ENCODE data around the gene NODAL.

Gene NODAL

GRCh38 chr10:70480239-70480861, 38.9 kb upstream of the NODAL start:
- no peak for DNase-seq (ENCODE audit: extremely low read depth, low read depth)
- TF ChIP-seq, protein P1, sequence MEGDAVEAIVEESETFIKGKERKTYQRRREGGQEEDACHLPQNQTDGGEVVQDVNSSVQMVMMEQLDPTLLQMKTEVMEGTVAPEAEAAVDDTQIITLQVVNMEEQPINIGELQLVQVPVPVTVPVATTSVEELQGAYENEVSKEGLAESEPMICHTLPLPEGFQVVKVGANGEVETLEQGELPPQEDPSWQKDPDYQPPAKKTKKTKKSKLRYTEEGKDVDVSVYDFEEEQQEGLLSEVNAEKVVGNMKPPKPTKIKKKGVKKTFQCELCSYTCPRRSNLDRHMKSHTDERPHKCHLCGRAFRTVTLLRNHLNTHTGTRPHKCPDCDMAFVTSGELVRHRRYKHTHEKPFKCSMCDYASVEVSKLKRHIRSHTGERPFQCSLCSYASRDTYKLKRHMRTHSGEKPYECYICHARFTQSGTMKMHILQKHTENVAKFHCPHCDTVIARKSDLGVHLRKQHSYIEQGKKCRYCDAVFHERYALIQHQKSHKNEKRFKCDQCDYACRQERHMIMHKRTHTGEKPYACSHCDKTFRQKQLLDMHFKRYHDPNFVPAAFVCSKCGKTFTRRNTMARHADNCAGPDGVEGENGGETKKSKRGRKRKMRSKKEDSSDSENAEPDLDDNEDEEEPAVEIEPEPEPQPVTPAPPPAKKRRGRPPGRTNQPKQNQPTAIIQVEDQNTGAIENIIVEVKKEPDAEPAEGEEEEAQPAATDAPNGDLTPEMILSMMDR (IDR thresholded peaks at IDR 0.05; ENCODE audit: low read depth, low read length) = no peak

DNA sequence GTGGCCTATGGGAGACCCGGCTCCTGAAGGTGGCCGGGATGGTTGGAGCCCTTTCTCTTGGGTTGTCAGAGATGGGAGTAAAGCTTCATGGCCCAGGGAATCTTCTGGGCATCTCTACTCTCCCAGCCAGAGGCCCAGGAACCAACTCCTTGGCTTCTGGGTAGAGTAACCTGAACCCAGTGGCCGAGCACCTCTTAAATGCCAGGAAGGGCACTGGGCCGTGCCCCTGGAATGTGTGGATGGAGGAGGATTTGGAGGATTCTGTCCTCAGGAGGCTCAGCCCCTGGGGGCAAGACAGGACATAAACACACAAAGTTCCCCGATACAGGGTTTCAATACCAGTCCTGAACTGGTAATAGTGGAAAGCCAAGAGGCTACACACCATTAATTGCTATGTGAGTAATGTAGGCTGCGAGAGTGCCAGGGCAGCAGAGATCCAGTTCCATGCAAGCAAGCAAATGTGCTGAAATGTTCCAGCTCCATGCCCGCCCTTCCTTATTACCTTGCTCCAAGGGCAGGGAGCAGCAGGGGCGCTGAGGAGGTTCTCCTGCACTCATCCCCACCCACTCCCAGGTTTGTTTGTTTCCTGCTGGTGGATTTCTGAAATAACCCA, 38.3 kb upstream of the NODAL start:
- DNase-seq (ENCODE audit: extremely low read depth, low read depth) = no peak

GRCh38 chr10:70479165-70479581, 37.7 kb upstream of the NODAL start:
- no peak for DNase-seq (ENCODE audit: extremely low read depth, low read depth)
- TF ChIP-seq, protein P1 (IDR thresholded peaks at IDR 0.05; ENCODE audit: low read depth, low read length) = no peak

More for the DNA sequence above, 38.3 kb upstream of the NODAL start:
- TF ChIP-seq, protein P1 (IDR thresholded peaks at IDR 0.05; ENCODE audit: low read depth, low read length) = no peak

DNA sequence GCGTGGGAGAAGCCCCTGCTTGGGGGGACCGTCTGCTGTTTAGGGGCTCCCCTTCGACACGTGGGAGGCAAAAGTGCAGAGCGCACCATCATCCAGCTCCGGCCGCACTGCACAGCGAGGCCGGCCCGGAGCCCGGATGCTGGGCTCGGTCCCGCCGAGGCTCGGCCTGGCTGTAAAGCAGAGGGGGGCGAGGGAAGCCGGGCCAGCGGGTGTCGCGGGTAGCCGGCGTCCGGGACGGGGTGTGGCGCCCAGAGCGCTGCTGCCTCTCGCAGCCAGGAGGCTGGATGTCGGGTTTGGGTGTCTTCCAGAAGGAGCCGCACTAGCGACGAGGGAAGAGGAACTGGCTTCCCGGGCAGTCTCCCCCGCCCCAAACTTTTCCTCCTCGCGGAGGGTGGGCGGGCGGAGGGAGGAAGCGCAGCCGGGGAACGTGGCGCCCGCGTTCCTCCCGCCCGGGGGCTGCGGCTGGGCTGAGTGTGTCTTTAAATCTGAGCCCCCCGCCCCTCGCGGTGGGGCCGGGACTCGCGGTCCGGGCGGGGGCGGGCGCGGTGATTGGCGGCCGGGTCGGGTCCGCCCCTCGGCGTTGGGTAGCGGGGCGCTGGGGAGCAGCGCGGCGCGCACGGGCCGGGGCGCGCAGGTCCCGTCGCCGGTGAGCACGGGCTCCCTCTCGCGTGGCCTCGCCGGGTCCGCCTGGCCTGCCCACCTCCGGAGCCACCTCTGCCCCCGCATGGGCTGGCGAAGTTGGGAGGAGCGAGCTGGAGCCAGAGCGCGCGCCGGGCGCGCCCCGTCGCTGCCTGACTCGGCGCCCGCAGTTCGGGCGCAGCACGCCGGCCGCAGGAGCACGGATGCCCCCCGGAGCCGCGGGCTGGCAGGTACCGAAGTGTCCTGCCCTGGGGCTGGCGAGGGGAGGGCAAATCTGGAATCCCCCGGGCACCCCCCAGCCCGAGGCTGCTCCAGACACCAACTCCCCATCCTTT, 37.0 kb upstream of the NODAL start, which contains the start of gene PALD1:
PALD1 (plus strand) TSS at position 577 of the 974 bp plus-strand sequence. CDS start 47,185 bp downstream, outside the sequence.
- DNase-seq (ENCODE audit: extremely low read depth, low read depth) = no peak

GRCh38 chr10:70477661-70478162, 36.2 kb upstream of the NODAL start:
- TF ChIP-seq, protein P1 (IDR thresholded peaks at IDR 0.05; ENCODE audit: low read depth, low read length) = no peak
- DNase-seq (ENCODE audit: extremely low read depth, low read depth) = no peak

More for the DNA sequence above, 37.0 kb upstream of the NODAL start, which contains the start of gene PALD1:
- TF ChIP-seq, protein P1 (IDR thresholded peaks at IDR 0.05; ENCODE audit: low read depth, low read length) = no peak

GRCh38 chr10:70476249-70477035, 35.0 kb upstream of the NODAL start:
- TF ChIP-seq, protein P1 (IDR thresholded peaks at IDR 0.05; ENCODE audit: low read depth, low read length) = no peak
- DNase-seq (ENCODE audit: extremely low read depth, low read depth) = no peak

Data from AG09319 (cell line).